NT2/D1 (cell line): Measurements from ENCODE around the gene AGTR1.

Experiments
- YY1 ChIP-seq: IDR thresholded peaks from 2 replicates; pipeline ENCODE4 v1.6.1; 2011; ENCODE audit not compliant: insufficient read length, insufficient read depth
- ZNF274 ChIP-seq: IDR thresholded peaks from 2 replicates; pipeline ENCODE4 v1.6.1; 2011; ENCODE audit warnings: mild to moderate bottlenecking, low read depth, low read length

DNA sequence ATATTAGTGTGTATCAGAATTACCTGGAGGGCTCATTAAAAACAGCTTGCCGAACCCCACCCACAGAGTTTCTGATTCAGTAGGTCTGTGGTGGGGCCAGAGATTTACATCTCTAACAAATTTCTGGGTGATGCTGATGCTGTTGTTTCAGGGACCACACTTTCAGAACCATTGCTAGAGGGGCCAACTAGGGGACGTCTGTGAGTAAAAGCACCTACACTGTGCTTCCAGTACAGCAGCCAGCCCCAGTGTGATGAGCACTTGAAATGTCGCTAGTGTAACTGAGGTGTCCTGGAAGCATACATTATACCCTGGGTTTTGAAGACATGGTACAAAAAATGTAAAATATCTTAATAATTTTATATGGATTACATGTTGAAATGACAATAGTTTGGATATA, 33.0 kb downstream of the AGTR1 start:
- TF ChIP-seq YY1 (no peak), ZNF274 (no peak)
